ENCODE measurements around the gene SHISAL2A. TPM values are rescaled to one million over a fixed set of nuclear protein-coding genes. Genes with fewer than 3 reads are reported as not detected.

The SHISAL2A gene
- total and polyA plus RNA-seq, 2 of the 8 experiments (the other 6 are each of a cell fraction or from before 2014, with no cell fraction given): 0.74 to 2.1 TPM

DNA sequence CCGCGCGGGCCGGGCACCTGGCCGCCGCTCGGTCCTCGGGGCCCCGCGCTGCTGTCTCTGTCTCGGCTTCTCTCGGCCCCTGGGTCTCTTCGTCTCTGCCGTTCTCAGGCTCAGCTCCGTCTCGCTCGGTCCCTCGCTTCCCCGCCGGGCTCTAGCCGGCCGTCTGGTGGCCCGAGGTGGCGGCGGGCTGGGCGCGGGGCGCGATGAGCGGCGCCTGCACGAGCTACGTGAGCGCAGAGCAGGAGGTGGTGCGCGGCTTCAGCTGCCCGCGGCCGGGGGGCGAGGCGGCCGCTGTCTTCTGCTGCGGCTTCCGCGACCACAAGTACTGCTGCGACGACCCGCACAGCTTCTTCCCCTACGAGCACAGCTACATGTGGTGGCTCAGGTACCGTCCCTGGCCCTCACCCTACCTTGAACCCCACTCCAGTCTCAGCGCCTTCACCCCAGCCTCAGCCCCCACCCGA, 355 bp downstream of the SHISAL2A start:
- H3K23me2 ChIP-seq (ENCODE audit: low read depth, low read length): peaks cover 7% of the 10 kb centered on the region; the same call in 1 of the 2 replicates
- H3K9ac ChIP-seq (replicated peaks in 1 of 4; ENCODE audit: extremely low read depth in 1 of 4, low read depth in 3 of 4, low read length in 3 of 4): peak overlapping the region in 1 of 4 experiments; percentile 56; a peak in 1 of 7 replicates
- H2BK12ac ChIP-seq (ENCODE audit: low read depth, low read length): peak overlapping the region; percentile 99; the same call in 1 of the 2 replicates
- H3K4me3 ChIP-seq (ENCODE audit: extremely low read depth in 1 of 4, insufficient read depth in 2 of 4, low read depth in 3 of 4, low read length in 4 of 4): peak overlapping the region; percentile 21 to 59 (median 29)
- peak overlapping the region; percentile 39 for H3K4ac ChIP-seq (replicated peaks; ENCODE audit: insufficient read length, low read depth, low read length)
- no peaks in the 10 kb centered on the region for H3K9me3 ChIP-seq (ENCODE audit: insufficient read depth in 2 of 2, low read depth in 1 of 2, low read length in 1 of 2)
- peak overlapping the region; percentile 92 for H4K8ac ChIP-seq (ENCODE audit: extremely low read depth, insufficient read depth, low read length)
- H4K91ac ChIP-seq (replicated peaks; ENCODE audit: insufficient read length, low read length): peak overlapping the region; percentile 46
- peaks cover 3 to 10% (median 7%) of the 10 kb centered on the region in 4 experiments; a peak in 6 of 7 replicates for H3K4me1 ChIP-seq (replicated peaks in 1 of 4; ENCODE audit: control insufficient read depth in 3 of 4, insufficient read depth in 4 of 4, low read length in 3 of 4)
- no peak overlapping the region for H2BK120ac ChIP-seq (replicated peaks; ENCODE audit: low read depth, low read length)
- H2BK20ac ChIP-seq (ENCODE audit: low read length): peak overlapping the region; percentile 98
- peak overlapping the region; percentile 54; the same call in 1 of the 2 replicates for H2BK5ac ChIP-seq (ENCODE audit: low read depth, low read length)
- H3K23ac ChIP-seq (ENCODE audit: insufficient read length): no peak overlapping the region
- POLR2A ChIA-PET (ENCODE audit: partially characterized antibody): interaction anchor here (0.6 to 1.9 kb wide), 12 partner anchors 12 to 229 kb away, joined by 3 to 9 read pairs (median 3); partner anchors contain the start of genes GPX7, ORC1, PRPF38A and TUT4
- WGBS, 2 experiments (ENCODE audit: extremely low coverage in 1 of 2, insufficient coverage in 1 of 2, insufficient read length in 1 of 2, insufficient replicate concordance in 2 of 2, low coverage in 1 of 2, low lambda C conversion rate in 2 of 2, missing lambda C conversion rate in 1 of 2): 5% methylated on average over 46 of the region's 52 CpGs; no CpG with 5 or more reads in 1 of the 2 experiments
- no peaks in the 10 kb centered on the region for H3K36me3 ChIP-seq (ENCODE audit: control insufficient read depth in 2 of 4, insufficient read depth in 4 of 4, low read length in 3 of 4)
- peak overlapping the region; percentile 73; the same call in 1 of the 2 replicates for H3K18ac ChIP-seq (ENCODE audit: extremely low read depth, low read length)
- FAIRE-seq (no peak), DNase-seq (ENCODE audit: low read depth in 1 of 2, low spot score in 2 of 2) (peak in 1 of 2 experiments; percentile 73)
- peak overlapping the region; percentile 74; the same call in 1 of the 2 replicates for H2BK15ac ChIP-seq (ENCODE audit: low read length)
- peaks cover 26 to 38% (median 36%) of the 10 kb centered on the region in 4 experiments for H3K27me3 ChIP-seq (replicated peaks in 1 of 4; ENCODE audit: control insufficient read depth in 3 of 4, extremely low read depth in 1 of 4, insufficient read depth in 3 of 4, low read length in 3 of 4)
- H3K56ac ChIP-seq (replicated peaks; ENCODE audit: insufficient read length, low read depth, low read length): no peak overlapping the region
- H2AFZ ChIP-seq (ENCODE audit: low read length): peak overlapping the region; percentile 90; the same call in 1 of the 2 replicates
- H3K27ac ChIP-seq (ENCODE audit: low read depth, low read length): no peak overlapping the region
- CTCF ChIA-PET (ENCODE audit: partially characterized antibody): interaction anchor here (1.0 to 1.9 kb wide), 7 partner anchors 16 to 167 kb away, joined by 3 to 5 read pairs (median 4); no protein-coding TSS in a partner anchor
- H3K79me1 ChIP-seq (ENCODE audit: low read depth, low read length): no peaks in the 10 kb centered on the region
- no peak overlapping the region for H2AK5ac ChIP-seq (ENCODE audit: low read depth, low read length)
- H3K4me2 ChIP-seq (ENCODE audit: insufficient read depth in 1 of 2, low read depth in 2 of 2, low read length in 2 of 2): peak overlapping the region; percentile 58 to 61
- no peak overlapping the region for H4K5ac ChIP-seq (ENCODE audit: insufficient read length, low read depth, low read length)
- no peaks in the 10 kb centered on the region for H4K20me1 ChIP-seq (replicated peaks in 1 of 2; ENCODE audit: control insufficient read depth in 1 of 2, insufficient read depth in 2 of 2, low read length in 2 of 2)
- H3K79me2 ChIP-seq (ENCODE audit: control insufficient read depth in 1 of 2, insufficient read depth in 2 of 2, low read length in 2 of 2): no peaks in the 10 kb centered on the region
- no peak overlapping the region for H3K14ac ChIP-seq (ENCODE audit: insufficient read length)

Data from H1 (cell line).